SK-N-SH (cell line): ENCODE data around the gene BTK. TPM values are rescaled to one million over a fixed set of nuclear protein-coding genes. Genes with fewer than 3 reads are reported as not detected.

ENCODE experiments used
- CTCF ChIA-PET: fragments of 300-600, 350-600 bp; formaldehyde crosslinking; extraction: SDS; loops from one replicate; lab custom pipeline; 2021; lab: Yijun Ruan, JAX
- POLR2A ChIA-PET: fragments of 350-600 bp; sonication (Branson Sonifier 250); formaldehyde crosslinking; extraction: SDS; loops from one replicate; lab custom pipeline; 2020; ENCODE audit warnings: antibody characterized with exemption, inconsistent platforms; lab: Yijun Ruan, JAX
- DNase-seq: peaks from one replicate; pipeline ENCODE4 v3.0.0; 2012
- H2AFZ ChIP-seq: fragments of 200-600 bp; sonication (generic); 2 replicates; pipeline ENCODE4 v1.8.1; 2016; ENCODE audit warnings: antibody characterized with exemption, mild to moderate bottlenecking, low read depth
- H3F3A ChIP-seq: fragments of 200-600 bp; sonication (generic); replicated peaks from 2 replicates; pipeline ENCODE3; 2016; ENCODE audit warnings: antibody characterized with exemption, mild to moderate bottlenecking; ENCODE audit not compliant: insufficient read depth
- H3K27ac ChIP-seq, 2 experiments: fragments of 200-500 bp in 1 of 2; fragments of 200-600 bp in 1 of 2; sonication (Bioruptor generic) in 1 of 2; sonication (generic), shearing (Covaris generic) in 1 of 2; 2 replicates each; pipeline versions ENCODE4 v1.5.1 to v1.6.1; 2014 to 2016; ENCODE audit warnings: low read depth in 2 of 2, inconsistent platforms in 1 of 2, low read length in 1 of 2, mild to moderate bottlenecking in 1 of 2, mixed read lengths in 1 of 2
- H3K27me3 ChIP-seq: fragments of 200-600 bp; sonication (generic), shearing (Covaris generic); 2 replicates; pipeline ENCODE4 v1.6.1; 2016; ENCODE audit warnings: mixed run types; ENCODE audit not compliant: insufficient read depth
- H3K36me3 ChIP-seq, 2 experiments: fragments of 200-500 bp in 1 of 2; fragments of 200-600 bp in 1 of 2; sonication (Bioruptor generic) in 1 of 2; sonication (generic) in 1 of 2; replicated peaks in 1 of 2; 2 replicates each; pipeline versions ENCODE3 to v1.5.1; 2014 to 2016; ENCODE audit warnings: low read length in 1 of 2, mild to moderate bottlenecking in 1 of 2; ENCODE audit not compliant: insufficient read depth in 2 of 2, control insufficient read depth in 1 of 2
- H3K4me1 ChIP-seq, 2 experiments: fragments of 200-500 bp in 1 of 2; fragments of 200-600 bp in 1 of 2; sonication (Bioruptor generic) in 1 of 2; sonication (generic), shearing (Covaris generic) in 1 of 2; 2 replicates each; pipeline versions ENCODE4 v1.5.1 to v1.6.1; 2014 to 2016; ENCODE audit warnings: low read depth in 1 of 2, low read length in 1 of 2, mixed run types in 1 of 2; ENCODE audit not compliant: insufficient read depth in 2 of 2, control insufficient read depth in 1 of 2
- H3K4me2 ChIP-seq: fragments of 200-600 bp; sonication (generic), shearing (Covaris generic); 2 replicates; pipeline ENCODE4 v1.6.1; 2017; ENCODE audit warnings: mixed run types
- H3K4me3 ChIP-seq, 2 experiments: fragments of 200-500 bp in 1 of 2; fragments of 200-600 bp in 1 of 2; sonication (Bioruptor generic) in 1 of 2; sonication (generic), shearing (Covaris generic) in 1 of 2; 2 replicates each; pipeline versions ENCODE4 v1.5.1 to v1.8.1; 2014 to 2016; ENCODE audit warnings: low read depth in 2 of 2, inconsistent platforms in 1 of 2, low read length in 1 of 2, mild to moderate bottlenecking in 1 of 2, mixed read lengths in 1 of 2, moderate library complexity in 1 of 2
- H3K79me2 ChIP-seq: fragments of 200-600 bp; sonication (generic); 2 replicates; pipeline ENCODE4 v1.8.1; 2017; ENCODE audit warnings: mild to moderate bottlenecking; ENCODE audit not compliant: insufficient read depth
- H3K9ac ChIP-seq: fragments of 200-600 bp; sonication (generic); 2 replicates; pipeline ENCODE4 v1.6.1; 2017; ENCODE audit warnings: mixed run types
- H3K9me2 ChIP-seq: fragments of 200-600 bp; sonication (generic); 2 replicates; pipeline ENCODE4 v1.6.1; 2017; ENCODE audit warnings: mixed run types
- H3K9me3 ChIP-seq: fragments of 200-600 bp; sonication (generic); 2 replicates; pipeline ENCODE4 v1.6.1; 2017; ENCODE audit warnings: mixed run types, mild to moderate bottlenecking, moderate library complexity
- H4K20me1 ChIP-seq: fragments of 200-600 bp; sonication (generic); 2 replicates; pipeline ENCODE4 v1.6.1; 2017; ENCODE audit warnings: mild to moderate bottlenecking, mixed run types; ENCODE audit not compliant: insufficient read depth
- CHD2 ChIP-seq: fragments of 150-350 bp; IDR thresholded peaks from 2 replicates; pipeline ENCODE4 v1.6.1; 2018; ENCODE audit warnings: low read length; ENCODE audit not compliant: partially characterized antibody
- EP300 ChIP-seq, 2 experiments: IDR thresholded peaks; 2 replicates each; pipeline versions ENCODE4 v1.4.0 to v1.6.1; 2012; ENCODE audit warnings: borderline replicate concordance in 1 of 2, low read depth in 1 of 2, low read length in 1 of 2
- FOSL2 ChIP-seq: IDR thresholded peaks from 2 replicates; pipeline ENCODE4 v1.4.0; 2012; ENCODE audit warnings: low read depth, mild to moderate bottlenecking, moderate library complexity, borderline replicate concordance
- FOXM1 ChIP-seq: IDR thresholded peaks from 2 replicates; pipeline ENCODE4 v1.4.0; 2012; ENCODE audit warnings: low read depth, mild to moderate bottlenecking
- GABPA ChIP-seq: IDR thresholded peaks from 2 replicates; pipeline ENCODE4 v1.4.0; 2012; ENCODE audit warnings: low read depth, mild to moderate bottlenecking
- GATA2 ChIP-seq: sonication (generic); formaldehyde crosslinking; IDR thresholded peaks from 2 replicates; pipeline ENCODE4 v1.5.0; 2020; ENCODE audit warnings: mild to moderate bottlenecking, missing genetic modification reagents
- JUND ChIP-seq: IDR thresholded peaks from 2 replicates; pipeline ENCODE4 v1.4.0; 2012
- MEF2A ChIP-seq: IDR thresholded peaks from 2 replicates; pipeline ENCODE4 v1.4.0; 2012; ENCODE audit warnings: low read depth, borderline replicate concordance
- NFIC ChIP-seq: IDR thresholded peaks from 2 replicates; pipeline ENCODE4 v1.4.0; 2012; ENCODE audit warnings: borderline replicate concordance
- NRF1 ChIP-seq: IDR thresholded peaks from 2 replicates; pipeline ENCODE4 v1.6.1; 2012; ENCODE audit warnings: low read depth, mild to moderate bottlenecking, low read length
- POLR2AphosphoS5 ChIP-seq: IDR thresholded peaks from 2 replicates; pipeline ENCODE4 v1.6.1; 2012; ENCODE audit warnings: low read depth, low read length
- RAD21 ChIP-seq: IDR thresholded peaks from 2 replicates; pipeline ENCODE4 v1.6.1; 2012; ENCODE audit warnings: mild to moderate bottlenecking, low read length
- RCOR1 ChIP-seq: fragments of 150-350 bp; IDR thresholded peaks from 2 replicates; pipeline ENCODE4 v1.6.1; 2017; ENCODE audit warnings: antibody characterized with exemption, low read length
- SIN3A ChIP-seq: IDR thresholded peaks from 2 replicates; pipeline ENCODE4 v1.6.1; 2012; ENCODE audit warnings: low read depth, mild to moderate bottlenecking, low read length, moderate library complexity, borderline replicate concordance
- SMC3 ChIP-seq: IDR thresholded peaks from 2 replicates; pipeline ENCODE4 v1.6.1; 2012; ENCODE audit warnings: low read depth, low read length, improper control_type of control experiment
- TAF1 ChIP-seq: IDR thresholded peaks from 2 replicates; pipeline ENCODE4 v1.6.1; 2012; ENCODE audit warnings: low read depth, mild to moderate bottlenecking, low read length, moderate library complexity, borderline replicate concordance
- TCF12 ChIP-seq: IDR thresholded peaks from 2 replicates; pipeline ENCODE4 v1.4.0; 2012
- WGBS: methylation state at CpG from one replicate; pipeline ENCODE4 v1.1.6; 2017; ENCODE audit warnings: low lambda C conversion rate; 5-methylcytosine and 5-hydroxymethylcytosine counted together
- polyA plus RNA-seq, 3 experiments: library from polyadenylated mRNA; depleted of rRNA; stranded (reverse); fragments of >200 nt; gene quantifications; 2 replicates each; pipeline ENCODE4 v1.2.3, GENCODE V29; 2012
- TF ChIP-seq, protein P1 (sequence below): IDR thresholded peaks from 2 replicates; pipeline ENCODE4 v1.6.1; 2012; ENCODE audit warnings: mild to moderate bottlenecking, low read depth, low read length, moderate library complexity
- TF ChIP-seq, protein P2 (sequence below): IDR thresholded peaks from 2 replicates; pipeline ENCODE4 v1.4.0; 2012; ENCODE audit warnings: low read depth, borderline replicate concordance
- TF ChIP-seq, protein P3 (sequence below): fragments of 150-350 bp; IDR thresholded peaks from 2 replicates; pipeline ENCODE4 v1.6.1; 2017; ENCODE audit warnings: antibody characterized with exemption, low read length, low read depth, borderline replicate concordance
- TF ChIP-seq, protein P4 (sequence below): IDR thresholded peaks from 2 replicates; pipeline ENCODE4 v1.4.0; 2012; ENCODE audit warnings: low read depth
- TF ChIP-seq, protein P5 (sequence below): fragments of 200-600 bp; sonication (generic); IDR thresholded peaks from 2 replicates; pipeline ENCODE4 v1.6.1; 2017; ENCODE audit warnings: antibody characterized with exemption, mild to moderate bottlenecking, moderate library complexity

BTK gene
- polyA plus RNA-seq, 1 of the 3 experiments (the other 2 are of a cell fraction) = not detected

DNA sequence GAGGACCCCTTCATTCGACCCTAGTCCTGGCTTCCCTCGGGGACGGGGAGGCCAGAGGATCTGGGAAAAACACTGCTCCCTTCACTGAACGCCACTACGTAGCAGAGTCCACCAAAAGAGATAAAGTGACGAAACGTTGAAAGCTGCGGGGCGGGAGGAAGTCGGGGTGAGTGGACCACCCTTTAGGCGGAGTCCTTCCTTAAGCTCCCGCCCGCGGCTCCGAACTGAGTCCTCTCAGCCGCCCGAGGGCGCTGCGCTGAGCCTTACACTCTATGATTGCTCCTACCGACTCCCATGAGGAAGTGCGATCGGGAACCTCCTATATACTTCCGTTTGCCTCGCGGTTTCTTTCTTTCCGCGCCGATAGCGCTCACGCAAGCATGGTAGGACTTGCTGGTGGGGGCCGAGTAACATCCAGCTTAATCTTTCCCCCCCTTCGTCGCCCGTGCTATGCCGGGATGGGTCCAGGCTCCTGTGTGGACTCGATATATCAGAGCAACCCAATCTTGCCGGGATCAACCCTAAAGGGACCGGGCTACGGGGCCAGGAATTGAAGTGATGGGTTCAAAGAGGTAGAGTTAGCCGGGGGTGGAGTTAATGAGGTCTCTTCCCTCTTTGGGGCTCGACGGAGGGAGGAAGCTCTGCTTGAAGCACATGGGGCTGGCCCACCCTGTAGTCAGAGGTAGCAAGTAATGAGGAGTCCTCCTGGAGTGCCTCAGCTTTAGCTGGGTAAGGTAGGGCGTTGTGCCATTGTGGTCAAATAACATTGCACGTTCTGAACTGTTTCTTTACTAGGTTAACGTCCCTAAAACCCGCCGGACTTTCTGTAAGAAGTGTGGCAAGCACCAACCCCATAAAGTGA lies 4.9 kb upstream of the BTK start, which contains the start of gene RPL36A:
TSS of gene RPL36A (plus strand) at position 348 of the 862 bp plus-strand sequence. CDS start at position 381, 33 bp downstream.
- Histone ChIP-seq H3K79me2 (peaks cover 22% of the 10 kb centered on the region; the same call in 1 of the 2 replicates), H3K27ac (peak within 1 kb of the TSS; percentile 65 to 85), H3K9me3 (no peaks in the 10 kb centered on the region), H3K9me2 (no peaks in the 10 kb centered on the region), H2AFZ (peak within 1 kb of the TSS; percentile 94), H3K27me3 (peaks cover 3% of the 10 kb centered on the region; the same call in 1 of the 2 replicates), H3F3A (peaks cover 28% of the 10 kb centered on the region), H3K4me2 (peak within 1 kb of the TSS; percentile 77), H3K36me3 (peaks cover 33 to 35% of the 10 kb centered on the region in 2 experiments), H3K4me3 (peak within 1 kb of the TSS; percentile 70 to 78), H3K4me1 (peaks cover 8 to 10% of the 10 kb centered on the region in 2 experiments; a peak in 3 of 4 replicates), H3K9ac (peak within 1 kb of the TSS; percentile 87), H4K20me1 (peaks cover 5% of the 10 kb centered on the region)
- ChIA-PET POLR2A (interaction anchor here (0.6 to 2.1 kb wide), 14 partner anchors 9 to 571 kb away, joined by 3 to 15 read pairs (median 4); partner anchors contain the start of genes CSTF2, GLA, HNRNPH2 and TIMM8A), CTCF (interaction anchor here (0.6 to 2.7 kb wide), 18 partner anchors 9 to 64 kb away, joined by 3 to 18 read pairs (median 4); partner anchors contain the start of gene TIMM8A)
- WGBS = 2% methylated on average over 23 of the region's 47 CpGs
- DNase-seq = peak; percentile 83
- TF ChIP-seq GABPA (peak; percentile 87), POLR2AphosphoS5 (peak; percentile 99), NRF1 (no peak), CHD2 (peak; percentile 80), SMC3 (peak; percentile 24; the same call in 1 of the 2 replicates), TCF12 (no peak; the same call in 1 of the 2 replicates), TAF1 (peak; percentile 99), JUND (no peak), EP300 (IDR thresholded peaks at IDR 0.05; ENCODE audit: borderline replicate concordance in 1 of 2, low read depth in 1 of 2, low read length in 1 of 2) (peak in 1 of 2 experiments; percentile 14; a peak in 1 of 4 replicates), FOSL2 (no peak), NFIC (no peak), FOXM1 (no peak), RAD21 (no peak; the same call in 1 of the 2 replicates), SIN3A (no peak; the same call in 1 of the 2 replicates), MEF2A (no peak), GATA2 (CRISPR knock-in tag) (peak; percentile 38), RCOR1 (0 out of 2 replicates have a peak, but pooled peaks have one; percentile 16)
- TF ChIP-seq, protein P1, sequence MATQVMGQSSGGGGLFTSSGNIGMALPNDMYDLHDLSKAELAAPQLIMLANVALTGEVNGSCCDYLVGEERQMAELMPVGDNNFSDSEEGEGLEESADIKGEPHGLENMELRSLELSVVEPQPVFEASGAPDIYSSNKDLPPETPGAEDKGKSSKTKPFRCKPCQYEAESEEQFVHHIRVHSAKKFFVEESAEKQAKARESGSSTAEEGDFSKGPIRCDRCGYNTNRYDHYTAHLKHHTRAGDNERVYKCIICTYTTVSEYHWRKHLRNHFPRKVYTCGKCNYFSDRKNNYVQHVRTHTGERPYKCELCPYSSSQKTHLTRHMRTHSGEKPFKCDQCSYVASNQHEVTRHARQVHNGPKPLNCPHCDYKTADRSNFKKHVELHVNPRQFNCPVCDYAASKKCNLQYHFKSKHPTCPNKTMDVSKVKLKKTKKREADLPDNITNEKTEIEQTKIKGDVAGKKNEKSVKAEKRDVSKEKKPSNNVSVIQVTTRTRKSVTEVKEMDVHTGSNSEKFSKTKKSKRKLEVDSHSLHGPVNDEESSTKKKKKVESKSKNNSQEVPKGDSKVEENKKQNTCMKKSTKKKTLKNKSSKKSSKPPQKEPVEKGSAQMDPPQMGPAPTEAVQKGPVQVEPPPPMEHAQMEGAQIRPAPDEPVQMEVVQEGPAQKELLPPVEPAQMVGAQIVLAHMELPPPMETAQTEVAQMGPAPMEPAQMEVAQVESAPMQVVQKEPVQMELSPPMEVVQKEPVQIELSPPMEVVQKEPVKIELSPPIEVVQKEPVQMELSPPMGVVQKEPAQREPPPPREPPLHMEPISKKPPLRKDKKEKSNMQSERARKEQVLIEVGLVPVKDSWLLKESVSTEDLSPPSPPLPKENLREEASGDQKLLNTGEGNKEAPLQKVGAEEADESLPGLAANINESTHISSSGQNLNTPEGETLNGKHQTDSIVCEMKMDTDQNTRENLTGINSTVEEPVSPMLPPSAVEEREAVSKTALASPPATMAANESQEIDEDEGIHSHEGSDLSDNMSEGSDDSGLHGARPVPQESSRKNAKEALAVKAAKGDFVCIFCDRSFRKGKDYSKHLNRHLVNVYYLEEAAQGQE = peak; percentile 68
- TF ChIP-seq, protein P2, sequence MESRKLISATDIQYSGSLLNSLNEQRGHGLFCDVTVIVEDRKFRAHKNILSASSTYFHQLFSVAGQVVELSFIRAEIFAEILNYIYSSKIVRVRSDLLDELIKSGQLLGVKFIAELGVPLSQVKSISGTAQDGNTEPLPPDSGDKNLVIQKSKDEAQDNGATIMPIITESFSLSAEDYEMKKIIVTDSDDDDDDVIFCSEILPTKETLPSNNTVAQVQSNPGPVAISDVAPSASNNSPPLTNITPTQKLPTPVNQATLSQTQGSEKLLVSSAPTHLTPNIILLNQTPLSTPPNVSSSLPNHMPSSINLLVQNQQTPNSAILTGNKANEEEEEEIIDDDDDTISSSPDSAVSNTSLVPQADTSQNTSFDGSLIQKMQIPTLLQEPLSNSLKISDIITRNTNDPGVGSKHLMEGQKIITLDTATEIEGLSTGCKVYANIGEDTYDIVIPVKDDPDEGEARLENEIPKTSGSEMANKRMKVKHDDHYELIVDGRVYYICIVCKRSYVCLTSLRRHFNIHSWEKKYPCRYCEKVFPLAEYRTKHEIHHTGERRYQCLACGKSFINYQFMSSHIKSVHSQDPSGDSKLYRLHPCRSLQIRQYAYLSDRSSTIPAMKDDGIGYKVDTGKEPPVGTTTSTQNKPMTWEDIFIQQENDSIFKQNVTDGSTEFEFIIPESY = no peak
- TF ChIP-seq, protein P3, sequence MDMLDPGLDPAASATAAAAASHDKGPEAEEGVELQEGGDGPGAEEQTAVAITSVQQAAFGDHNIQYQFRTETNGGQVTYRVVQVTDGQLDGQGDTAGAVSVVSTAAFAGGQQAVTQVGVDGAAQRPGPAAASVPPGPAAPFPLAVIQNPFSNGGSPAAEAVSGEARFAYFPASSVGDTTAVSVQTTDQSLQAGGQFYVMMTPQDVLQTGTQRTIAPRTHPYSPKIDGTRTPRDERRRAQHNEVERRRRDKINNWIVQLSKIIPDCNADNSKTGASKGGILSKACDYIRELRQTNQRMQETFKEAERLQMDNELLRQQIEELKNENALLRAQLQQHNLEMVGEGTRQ = no peak
- TF ChIP-seq, protein P4, sequence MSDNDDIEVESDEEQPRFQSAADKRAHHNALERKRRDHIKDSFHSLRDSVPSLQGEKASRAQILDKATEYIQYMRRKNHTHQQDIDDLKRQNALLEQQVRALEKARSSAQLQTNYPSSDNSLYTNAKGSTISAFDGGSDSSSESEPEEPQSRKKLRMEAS = peak; percentile 99
- TF ChIP-seq, protein P5, sequence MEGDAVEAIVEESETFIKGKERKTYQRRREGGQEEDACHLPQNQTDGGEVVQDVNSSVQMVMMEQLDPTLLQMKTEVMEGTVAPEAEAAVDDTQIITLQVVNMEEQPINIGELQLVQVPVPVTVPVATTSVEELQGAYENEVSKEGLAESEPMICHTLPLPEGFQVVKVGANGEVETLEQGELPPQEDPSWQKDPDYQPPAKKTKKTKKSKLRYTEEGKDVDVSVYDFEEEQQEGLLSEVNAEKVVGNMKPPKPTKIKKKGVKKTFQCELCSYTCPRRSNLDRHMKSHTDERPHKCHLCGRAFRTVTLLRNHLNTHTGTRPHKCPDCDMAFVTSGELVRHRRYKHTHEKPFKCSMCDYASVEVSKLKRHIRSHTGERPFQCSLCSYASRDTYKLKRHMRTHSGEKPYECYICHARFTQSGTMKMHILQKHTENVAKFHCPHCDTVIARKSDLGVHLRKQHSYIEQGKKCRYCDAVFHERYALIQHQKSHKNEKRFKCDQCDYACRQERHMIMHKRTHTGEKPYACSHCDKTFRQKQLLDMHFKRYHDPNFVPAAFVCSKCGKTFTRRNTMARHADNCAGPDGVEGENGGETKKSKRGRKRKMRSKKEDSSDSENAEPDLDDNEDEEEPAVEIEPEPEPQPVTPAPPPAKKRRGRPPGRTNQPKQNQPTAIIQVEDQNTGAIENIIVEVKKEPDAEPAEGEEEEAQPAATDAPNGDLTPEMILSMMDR = peak; percentile 89
